NCI-H1092 treated with DMSO at 0.1 percent for 48 hours (cell line): ENCODE results near the gene MTCL3.

Source experiments
- DNase-seq: peaks from one replicate; lab custom pipeline; 2025; lab: John Stamatoyannopoulos, UW

MTCL3 gene

DNA sequence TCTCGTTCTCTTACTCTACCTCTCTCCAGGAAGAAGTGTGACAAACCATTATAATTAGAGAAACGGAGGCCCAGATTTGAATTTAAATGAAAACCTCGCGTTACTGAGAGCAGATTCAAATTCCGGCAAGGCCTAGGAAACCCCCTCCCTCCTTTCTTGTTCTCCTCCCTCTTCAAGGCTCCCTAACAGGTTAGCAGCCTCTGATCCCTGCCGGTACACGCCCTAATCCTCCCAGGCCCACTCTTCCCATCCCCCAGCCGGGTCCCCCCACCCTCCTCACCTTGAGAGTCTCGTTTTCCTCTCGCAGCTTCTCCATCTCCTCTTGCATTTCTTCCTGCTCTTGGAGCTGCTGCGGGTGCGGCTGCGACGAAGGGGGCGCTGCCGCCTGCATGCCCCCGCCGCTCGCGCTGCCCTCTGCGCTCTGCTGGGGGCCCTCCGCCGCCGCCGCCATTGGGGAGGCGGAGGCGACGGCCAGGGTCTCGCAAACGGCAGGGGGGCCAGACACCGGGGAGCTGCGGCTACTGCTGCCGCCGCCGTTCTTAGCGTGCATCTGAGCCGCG lies 3.8 kb downstream of the MTCL3 start:
- DNase-seq, result peak; percentile 58

DNA sequence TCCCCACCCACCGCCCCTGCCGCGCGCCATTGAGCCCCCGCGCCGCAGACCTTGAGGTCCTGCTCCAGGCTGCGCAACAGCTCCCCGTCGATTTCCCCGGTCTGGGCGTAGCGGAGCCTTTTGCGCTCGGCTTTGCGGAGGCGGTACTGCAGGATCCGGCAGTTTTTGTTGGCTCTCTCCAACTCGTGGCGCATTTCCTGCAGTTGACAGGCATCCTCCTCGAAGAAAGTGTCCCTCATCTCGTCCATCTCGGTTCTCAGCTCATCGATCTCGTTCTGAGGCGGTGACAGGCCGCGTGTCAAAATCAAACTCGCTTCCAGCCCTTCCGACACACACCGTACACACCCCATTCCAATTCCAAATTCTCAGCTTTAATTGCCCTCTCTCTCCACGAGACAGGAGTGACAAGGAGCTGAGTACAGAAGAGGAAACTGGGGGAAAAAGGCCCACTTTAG lies 4.3 kb downstream of the MTCL3 start:
- DNase-seq, result peak; percentile 19

DNA sequence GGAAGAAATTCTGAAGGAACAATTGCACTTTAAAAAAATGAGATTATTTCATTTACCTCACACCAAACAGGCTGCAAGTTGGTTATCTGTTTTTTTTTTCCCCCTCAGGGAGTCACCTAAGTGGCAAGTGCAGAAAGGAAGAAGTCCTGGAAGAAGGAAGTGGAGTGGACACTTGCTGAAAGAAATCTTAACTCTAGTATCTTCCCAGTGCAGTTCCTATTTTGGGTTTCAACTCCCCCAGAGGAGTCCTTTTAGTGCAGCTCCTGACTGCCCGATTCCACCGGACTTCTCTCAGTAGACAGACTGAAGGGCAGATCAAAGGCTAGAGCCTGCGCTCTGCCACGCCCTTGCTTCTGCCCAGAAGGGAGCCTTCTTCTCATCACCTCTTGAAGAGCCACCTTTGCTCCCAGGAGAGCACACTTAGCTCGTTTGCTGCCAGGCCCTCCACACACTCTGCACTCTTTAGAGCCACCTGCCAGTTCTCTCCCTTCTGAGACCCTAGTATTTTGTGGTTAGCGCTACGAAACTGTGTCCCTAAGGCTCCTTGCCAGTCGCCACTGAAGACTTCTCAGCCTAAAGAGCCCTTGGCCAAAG lies 4.9 kb downstream of the MTCL3 start:
- DNase-seq, result peak; percentile 19

DNA sequence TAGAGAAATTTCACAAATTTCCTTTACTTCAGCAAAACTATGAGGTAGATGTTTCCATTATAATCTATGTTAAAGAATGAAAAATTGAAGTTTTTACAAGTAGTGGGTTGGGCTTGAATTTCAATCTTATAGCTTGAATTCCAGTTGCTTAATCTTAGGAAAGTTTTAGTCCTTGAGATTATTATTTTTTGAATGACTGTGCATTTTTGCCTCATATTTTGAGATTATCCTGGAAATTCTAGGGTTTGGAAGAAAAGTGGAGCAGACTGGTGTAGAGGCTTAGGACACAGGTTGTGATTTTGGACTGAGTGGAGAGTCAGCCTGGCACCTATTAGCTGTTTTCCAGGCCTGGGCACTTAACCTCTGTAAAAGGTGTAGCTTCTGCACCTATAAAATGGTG lies 5.7 kb downstream of the MTCL3 start:
- no peak for DNase-seq

DNA sequence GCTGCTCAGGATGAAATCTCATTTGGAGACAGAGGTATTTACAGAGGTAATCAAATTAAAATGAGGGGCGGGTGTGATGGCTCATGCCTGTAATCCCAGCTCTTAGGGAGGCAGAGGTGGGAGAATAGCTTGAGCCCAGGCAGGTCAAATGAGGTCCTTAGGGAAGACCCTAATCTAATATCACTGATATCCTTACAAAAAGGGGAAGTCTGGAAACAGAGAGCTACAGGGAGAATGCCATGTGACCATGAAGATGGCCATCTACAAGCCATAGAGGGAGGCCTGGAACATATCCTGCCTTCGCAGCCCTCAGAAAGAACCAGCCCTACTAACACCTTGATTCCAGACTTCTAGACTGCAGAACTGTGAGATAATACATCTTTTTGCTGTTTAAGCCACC lies 8.3 kb downstream of the MTCL3 start:
- DNase-seq, result no peak

DNA sequence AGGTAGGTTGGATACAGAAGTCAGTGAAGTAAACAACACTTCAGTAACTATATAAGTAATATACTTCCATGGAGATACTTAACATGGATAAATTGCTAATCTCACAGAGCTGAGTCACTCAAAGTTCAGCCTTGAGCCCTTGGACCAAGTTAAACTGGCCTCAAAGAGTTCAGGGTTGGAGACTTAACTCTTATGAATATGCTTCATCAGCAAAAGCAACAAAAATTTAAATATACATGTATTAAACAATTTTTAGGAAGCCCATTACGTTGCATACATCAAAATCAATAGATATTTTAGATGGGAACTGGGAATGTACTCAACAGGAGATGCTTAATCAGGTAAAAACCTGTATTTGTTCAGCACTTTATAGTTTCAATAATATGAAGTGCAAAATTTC lies 12.2 kb downstream of the MTCL3 start:
- no peak for DNase-seq

DNA sequence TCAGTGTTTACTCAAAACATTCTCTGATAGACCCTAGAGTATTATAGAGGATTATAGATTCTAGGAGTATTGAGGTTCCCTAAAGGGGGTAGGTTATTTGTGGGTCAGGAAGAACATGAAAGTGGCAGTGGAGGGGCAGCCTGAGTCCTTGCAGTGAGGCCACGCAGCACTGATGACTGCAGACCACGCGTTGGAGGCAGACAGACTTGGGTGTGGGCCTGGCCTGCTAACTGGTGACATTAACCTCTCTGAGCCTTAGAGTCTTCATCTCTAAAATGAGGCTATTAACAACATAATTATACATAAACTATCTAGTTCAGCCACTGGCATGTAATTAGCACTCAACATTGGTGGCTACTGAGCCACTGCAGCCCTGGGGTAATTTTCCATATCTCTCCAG lies 16.1 kb downstream of the MTCL3 start:
- no peak for DNase-seq

DNA sequence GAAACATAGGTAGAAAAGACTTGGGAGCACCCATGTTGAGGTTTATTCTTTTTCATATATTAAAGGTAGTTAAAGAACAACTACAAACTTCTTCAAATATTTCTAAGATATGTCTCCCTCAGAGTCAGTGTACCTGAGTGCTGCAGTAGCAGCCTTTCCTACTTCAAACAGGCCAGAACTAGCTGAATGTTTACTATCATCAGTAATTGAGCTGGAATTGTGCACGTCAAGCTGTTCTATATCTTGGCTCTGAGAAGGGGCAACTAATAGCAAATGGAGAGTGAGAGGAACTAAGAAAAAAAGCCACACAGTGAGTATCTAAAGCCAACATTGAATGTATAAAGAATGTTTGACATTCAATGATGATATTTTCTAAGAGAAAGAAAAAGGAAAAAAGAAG lies 21.7 kb downstream of the MTCL3 start:
- DNase-seq, result no peak

DNA sequence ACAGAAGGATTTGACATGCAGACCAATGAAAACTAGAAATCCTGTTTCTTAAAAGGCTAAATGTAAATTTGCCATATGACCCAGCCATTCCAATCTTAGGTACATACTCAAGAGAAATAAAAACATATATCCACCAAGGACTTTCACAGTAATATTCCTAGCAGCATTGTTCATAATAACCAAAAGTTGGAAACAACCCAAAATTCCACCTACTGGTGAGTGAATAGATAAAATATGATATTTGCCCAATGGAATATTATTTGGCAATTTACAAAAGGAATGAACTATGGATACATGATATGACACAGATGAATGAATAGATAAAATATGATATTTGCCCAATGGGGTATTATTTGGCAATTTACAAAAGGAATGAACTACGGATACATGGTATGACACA lies 22.7 kb downstream of the MTCL3 start:
- DNase-seq, result no peak

DNA sequence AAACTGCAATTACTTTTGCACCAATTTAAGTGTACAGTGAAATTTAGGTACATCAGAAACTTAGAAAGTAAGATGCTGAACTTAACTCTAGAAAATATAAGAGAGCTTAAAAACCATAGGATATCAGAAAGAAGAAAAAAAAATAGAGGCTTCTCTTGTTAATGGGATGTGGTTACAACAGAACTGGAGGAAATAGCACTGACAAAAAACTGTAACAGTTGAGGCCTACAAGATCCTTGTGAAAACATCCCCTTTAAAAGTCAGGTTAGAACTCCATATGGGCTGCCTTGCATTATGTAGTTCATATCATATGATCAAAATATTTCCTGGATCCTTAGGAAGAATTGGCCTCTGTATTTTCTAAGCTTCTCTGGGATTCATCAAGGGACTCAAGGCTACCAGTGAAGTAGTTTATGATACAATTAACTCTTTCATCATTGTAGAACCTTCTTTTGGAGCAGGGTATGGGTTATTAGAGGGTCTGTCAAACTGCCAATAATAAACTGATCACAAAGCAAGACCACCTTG lies 24.8 kb downstream of the MTCL3 start:
- no peak for DNase-seq

DNA sequence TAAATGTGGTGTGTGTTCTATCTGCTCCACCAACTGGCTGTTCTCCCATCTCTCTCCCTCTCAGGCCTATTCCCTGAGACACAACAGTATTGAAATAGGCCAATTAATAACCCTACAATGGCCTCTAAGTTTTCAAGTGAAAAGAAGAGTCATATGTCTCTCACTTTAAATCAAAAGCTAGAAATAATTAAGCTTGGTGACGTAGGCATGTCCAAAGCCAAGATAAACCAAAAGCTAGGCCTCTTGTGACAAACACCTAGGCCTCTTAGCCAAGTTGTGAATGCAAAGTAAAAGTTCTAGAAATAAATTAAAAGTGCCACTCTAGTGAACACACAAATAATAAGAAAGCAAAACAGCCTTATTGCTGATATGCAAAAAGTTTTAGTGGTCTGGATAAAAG lies 29.9 kb downstream of the MTCL3 start:
- no peak for DNase-seq

DNA sequence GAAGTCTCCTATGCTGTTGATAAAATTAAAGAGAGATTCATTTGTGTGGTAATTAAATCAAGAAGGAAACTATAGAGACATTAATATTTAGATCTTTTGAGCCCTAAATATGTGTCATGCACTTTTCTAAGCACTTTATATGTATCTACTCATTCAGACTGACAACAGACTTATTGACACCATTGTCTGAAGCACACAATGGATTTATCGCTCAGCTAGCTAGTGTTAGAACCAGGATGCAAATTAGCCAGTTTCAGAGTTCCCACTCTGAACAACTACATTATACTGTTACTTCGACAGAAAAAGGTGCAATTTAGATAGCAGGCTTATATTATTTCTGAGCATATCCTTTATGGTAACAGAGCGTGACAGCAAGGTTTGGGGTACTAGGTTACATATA lies 32.2 kb downstream of the MTCL3 start:
- DNase-seq, result no peak

DNA sequence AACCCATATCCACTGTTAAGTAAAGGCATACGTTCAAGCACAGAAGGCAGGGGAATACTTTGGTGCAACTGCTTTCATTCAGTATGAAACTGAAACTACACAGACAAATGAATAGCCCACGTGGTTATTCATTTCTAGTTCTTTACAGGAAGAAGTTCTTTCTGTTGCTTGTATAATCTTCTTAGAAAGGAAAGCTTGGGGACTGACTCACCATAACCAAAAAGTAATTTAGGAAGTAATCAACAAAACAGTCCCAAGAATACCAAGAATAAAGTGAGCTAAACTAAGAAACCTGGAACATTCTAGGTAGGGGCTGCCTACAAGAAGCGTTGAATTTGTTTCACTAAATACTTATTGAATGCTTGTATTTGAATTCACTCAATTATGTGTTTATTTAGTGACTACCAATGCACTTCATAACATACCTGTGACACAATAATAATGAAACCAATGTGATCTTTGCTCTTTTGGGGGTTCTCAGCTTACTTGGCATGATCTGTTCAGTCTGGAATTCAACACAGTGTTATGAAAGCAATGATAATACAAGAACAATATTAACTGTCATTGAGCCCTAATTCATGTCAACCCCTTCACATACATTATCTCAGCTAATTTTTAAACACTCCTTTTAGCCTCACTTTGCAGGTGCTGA lies 34.8 kb downstream of the MTCL3 start:
- no peak for DNase-seq

DNA sequence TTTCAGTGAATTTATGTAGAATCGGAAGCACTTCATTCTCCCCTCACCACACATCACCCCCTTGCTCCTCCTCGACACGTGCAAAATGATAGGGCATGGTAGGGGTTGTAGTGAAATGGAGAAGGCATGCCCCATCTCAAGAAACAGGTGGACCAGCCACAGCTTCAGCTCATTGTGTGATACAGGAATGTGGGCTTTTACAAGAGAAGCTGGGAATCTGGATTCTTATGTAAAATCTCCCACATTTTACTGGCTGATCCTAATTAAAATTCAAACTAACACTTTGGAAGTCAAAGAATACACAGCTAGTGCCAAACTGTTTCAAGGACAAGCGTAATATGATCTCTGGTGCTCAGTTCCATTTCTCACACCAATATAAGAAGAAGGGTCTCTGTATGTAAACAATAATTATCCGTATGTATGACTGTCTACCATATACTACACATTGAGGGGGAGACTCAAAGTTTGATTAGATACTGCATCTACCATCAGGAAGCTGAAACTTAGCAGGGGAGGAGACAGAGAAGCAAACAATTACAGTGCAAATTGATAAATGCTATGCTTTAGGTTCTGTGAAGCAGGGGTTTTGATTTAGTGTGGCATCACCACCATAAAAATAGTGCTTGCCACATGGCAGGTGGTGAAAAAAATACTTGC lies 35.6 kb downstream of the MTCL3 start:
- no peak for DNase-seq

DNA sequence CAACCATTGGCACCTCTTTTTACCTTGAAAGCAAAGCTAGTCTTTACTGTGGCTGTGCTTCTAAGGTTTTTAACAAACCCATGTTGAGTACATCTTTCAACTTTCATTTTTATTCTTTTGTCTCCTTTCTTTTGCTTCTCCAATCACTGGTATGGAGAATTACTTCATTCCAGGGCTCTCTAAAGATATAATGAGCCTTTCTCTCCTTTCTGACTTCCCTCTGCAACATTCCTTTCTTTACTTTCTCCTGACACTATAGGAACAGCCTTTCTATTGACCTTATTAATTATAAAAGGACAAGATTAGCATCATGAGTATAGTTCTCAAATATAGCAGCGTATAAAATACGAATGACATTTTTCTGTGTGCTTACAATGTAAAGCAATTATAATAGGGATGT lies 36.8 kb downstream of the MTCL3 start:
- no peak for DNase-seq

DNA sequence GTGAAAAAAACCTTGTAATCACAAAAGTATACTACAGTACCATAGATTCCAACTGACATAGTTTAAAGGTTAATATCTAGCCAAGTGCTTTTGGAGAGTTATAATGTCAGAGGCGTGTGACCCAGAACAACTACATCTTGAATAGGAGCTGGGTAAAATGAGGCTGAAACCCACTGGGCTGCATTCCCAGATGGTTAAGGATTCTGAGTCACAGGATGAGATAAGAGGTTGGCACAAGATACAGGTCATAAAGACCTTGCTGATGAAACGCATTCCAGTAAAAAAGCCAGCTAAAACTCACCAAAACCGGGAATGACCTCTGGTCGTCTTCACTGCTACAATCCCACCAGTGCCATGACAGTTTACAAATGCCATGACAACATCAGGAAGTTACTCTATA lies 37.5 kb downstream of the MTCL3 start:
- DNase-seq, result no peak

DNA sequence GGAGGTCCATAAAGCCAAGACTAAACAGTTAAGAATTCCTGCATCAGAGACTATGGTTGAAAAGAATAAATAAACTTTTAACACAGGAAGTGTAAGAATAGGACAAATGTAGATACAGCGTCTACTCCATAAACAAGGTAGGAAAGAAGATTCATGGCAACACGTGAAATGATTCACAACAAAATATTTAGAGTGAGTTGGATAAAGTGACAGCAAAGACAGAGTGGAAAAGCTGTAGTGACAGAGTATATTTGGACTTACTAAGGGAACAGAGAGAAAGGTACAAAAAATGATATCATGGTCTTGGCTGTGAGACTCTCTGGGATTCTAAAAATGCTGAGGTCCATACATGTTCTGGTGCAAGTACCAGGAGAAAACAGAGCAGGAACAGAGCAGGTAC lies 38.0 kb downstream of the MTCL3 start:
- no peak for DNase-seq

DNA sequence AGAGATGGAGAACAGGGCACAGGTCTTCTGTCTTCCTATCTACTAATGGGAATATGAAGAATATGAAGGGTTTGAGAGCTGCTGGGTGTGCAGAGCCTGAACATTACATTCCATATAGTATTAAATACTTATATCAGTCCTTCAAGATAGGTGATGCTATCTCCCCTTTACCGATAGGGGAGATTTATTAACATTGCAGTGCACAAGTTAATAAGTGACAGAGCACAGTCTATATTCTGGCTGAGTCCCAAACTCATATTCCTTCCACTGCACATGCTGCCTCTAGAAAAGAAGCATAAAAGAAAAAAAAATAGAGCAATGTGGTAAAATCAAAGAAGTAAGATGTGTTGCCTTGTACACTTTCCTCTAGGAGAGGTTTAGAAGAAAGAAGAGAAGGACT lies 41.5 kb downstream of the MTCL3 start:
- DNase-seq, result no peak

DNA sequence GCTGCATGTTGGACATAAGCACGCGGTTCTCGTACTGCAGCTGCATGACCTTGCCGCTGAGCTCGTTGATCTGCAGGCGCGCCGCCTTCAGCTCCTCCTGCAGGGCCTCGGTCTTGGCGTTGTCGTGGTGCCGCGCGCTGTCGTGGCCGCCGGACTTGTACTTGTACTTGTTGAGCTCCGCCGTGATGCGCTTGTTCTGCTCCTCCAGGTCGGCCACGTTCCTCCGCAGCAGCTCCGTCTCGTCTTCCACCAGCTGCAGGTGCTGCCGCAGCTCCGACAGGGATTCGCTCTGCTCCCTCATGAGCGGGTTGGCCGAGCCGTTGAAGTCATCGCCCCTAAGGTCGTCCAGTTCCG lies 43.3 kb downstream of the MTCL3 start:
- no peak for DNase-seq

DNA sequence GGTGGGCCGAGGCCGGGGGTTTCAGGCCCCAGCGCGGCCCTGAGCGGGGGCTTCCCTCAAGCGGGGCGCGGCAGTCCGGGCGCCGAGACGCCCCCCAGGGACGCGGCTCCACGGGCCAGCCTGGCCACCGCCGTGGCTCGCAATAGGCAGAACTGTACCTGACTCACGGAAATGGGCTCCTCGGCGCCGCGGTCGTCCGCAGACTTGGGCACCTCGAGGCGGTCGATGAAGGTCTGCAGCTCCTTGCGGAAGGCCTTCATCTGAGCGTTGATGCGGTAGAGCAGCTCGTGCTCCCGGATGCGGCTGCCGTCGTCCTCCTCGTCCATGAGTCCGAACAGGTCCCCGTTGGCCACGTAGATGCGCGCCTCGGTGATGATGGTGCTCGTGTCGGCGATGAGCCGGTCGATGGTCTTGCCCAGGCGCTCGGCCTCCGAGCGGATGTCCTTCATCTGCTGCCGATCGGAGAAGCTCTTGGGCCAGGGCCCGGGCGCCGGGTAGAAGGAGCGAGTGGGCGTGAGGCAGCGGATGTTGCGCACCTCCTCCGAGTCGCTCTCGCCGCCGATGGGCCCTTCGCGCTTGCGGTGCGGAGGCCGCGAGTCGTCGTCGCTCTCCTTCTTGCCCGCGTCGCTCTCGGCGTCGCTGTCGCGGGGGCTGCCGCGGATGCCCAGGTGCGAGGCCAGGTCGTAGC lies 43.9 kb downstream of the MTCL3 start:
- DNase-seq, result no peak

DNA sequence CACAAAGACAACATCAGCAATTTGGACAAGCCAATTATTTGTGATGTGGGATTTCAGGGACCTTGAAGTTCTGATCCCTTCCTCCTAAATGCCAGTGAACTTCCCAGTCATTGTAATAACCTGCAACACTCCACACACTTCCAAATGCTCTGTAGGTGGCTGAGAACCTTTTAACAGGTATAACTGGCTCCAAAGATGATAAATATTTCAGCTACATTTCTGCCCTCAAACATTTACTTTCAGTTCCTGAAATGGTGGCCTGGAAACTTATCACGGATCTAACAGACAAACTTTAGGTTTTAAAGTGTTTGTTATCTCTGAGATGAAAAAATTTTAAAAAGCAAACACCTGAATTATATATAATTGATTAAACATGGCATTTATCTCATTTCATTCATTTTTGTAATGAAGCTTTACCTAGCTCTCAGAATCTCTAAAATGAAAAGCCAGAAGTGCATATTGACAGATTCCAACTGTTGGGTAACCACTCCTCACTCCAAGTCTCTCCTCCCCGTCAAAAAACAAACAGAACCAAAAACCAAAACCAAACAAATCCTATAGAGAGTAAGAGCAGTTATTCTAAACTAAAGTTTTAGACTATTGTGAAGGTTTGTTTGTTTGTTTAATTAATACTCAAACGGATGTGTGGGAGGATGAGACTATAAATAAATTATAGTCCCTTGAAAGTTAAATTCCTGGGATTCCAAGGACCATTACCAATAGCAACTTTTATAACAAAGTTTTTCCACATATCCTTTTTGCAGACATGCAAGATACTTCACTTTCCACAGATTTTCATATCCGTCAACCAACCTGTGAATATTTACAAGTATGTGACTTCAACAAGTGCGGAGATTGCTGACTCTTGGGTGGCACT lies 47.5 kb downstream of the MTCL3 start:
- DNase-seq, result no peak

DNA sequence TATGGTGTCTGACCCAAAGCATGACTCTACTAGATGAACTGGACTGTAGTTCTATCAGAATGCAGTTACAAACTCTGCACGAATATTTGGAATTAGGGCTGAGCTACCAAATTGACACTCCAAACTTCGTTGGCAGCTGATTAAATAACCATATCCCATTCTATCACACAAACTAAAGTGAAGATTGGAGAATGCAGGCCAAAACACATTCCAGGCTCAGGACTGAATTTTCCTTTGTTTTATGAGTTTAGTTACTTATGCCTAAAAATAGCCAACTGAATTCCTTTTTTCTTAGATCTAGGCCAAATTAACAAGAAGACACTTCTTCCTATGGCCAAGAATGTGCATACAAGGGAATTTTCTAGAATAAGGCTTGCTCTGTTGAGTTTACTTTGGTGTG lies 50.2 kb downstream of the MTCL3 start:
- DNase-seq, result no peak
